ENCODE data around the gene WSCD1. TPM values are rescaled to one million over a fixed set of nuclear protein-coding genes. Genes with fewer than 3 reads are reported as not detected.
A peak's percentile ranks its signal among the peaks of the same experiment; 100 is the strongest.

WSCD1 gene
- total and polyA plus RNA-seq, 2 experiments from 2014 or later = 3.1 to 16.7 TPM

DNA sequence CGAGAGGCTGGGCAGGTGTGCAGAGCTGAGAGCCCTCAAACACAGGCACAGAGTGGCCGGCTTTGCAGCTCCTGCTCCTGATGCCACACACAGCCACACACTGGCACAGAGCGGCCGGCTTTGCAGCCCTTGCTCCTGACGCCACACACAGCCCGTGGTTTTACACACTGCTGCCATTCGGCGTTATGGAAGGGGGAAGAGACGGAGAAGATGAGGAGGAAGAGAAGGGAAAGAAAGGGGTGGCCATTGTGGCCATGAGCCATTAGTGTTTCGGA is 26.8 kb downstream of the WSCD1 start:
- H3K4me1 ChIP-seq (ENCODE audit: low read depth) = peaks cover 5% of the 10 kb centered on the region
- H3K4me3 ChIP-seq = no peak overlapping the region
- TF ChIP-seq, protein P1, sequence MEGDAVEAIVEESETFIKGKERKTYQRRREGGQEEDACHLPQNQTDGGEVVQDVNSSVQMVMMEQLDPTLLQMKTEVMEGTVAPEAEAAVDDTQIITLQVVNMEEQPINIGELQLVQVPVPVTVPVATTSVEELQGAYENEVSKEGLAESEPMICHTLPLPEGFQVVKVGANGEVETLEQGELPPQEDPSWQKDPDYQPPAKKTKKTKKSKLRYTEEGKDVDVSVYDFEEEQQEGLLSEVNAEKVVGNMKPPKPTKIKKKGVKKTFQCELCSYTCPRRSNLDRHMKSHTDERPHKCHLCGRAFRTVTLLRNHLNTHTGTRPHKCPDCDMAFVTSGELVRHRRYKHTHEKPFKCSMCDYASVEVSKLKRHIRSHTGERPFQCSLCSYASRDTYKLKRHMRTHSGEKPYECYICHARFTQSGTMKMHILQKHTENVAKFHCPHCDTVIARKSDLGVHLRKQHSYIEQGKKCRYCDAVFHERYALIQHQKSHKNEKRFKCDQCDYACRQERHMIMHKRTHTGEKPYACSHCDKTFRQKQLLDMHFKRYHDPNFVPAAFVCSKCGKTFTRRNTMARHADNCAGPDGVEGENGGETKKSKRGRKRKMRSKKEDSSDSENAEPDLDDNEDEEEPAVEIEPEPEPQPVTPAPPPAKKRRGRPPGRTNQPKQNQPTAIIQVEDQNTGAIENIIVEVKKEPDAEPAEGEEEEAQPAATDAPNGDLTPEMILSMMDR (IDR thresholded peaks at IDR 0.05; ENCODE audit: low read depth, low read length) = no peak
- H3K27me3 ChIP-seq = peaks cover 2% of the 10 kb centered on the region
- H3K9me3 ChIP-seq (ENCODE audit: low read depth) = no peaks in the 10 kb centered on the region
- no peaks in the 10 kb centered on the region for H3K36me3 ChIP-seq
- DNase-seq (ENCODE audit: low read depth in 1 of 2, low spot score in 1 of 2) = no peak
- H3K27ac ChIP-seq = no peak overlapping the region

DNA sequence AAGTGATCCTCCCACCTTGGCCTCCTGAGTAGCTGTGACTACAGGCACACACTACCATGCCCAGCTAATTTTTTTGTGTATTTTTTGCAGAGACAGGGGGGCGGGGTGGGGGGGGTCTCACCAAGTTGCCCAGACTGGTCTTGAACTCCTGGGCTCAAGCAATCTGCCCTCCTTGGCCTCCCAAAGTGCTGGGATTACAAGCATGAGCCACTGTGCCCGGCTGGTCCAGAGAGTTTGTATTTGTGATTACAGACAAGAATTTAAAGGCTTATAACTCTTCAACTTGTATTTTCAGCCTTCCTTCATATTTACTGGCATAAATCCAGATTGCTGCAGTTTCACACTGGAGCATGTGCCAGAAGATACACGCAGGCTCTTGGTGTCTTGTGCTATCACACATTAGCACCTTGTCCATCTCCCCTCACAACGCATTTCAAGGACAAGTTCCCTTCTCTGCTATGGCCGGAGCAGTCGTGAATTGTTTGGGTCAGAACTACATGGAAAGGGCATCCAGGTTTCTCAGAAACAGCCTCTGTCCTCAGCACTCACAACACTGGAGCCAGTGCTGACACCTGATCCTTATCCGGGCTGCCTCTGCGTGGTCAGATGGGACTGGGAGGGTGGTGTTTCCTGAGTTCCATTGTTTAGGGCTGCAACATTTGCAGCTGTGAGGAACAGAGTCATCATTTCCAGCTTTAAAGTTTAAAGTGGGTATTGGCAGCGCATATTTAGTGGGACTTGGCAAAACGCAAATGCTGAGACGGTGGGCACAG is 28.1 kb downstream of the WSCD1 start:
- Histone ChIP-seq H3K4me3 (no peak overlapping the region), H3K9me3 (ENCODE audit: low read depth) (no peaks in the 10 kb centered on the region), H3K27ac (no peak overlapping the region), H3K4me1 (ENCODE audit: low read depth) (peaks cover 5% of the 10 kb centered on the region), H3K27me3 (peaks cover 2% of the 10 kb centered on the region), H3K36me3 (no peaks in the 10 kb centered on the region)
- DNase-seq (ENCODE audit: low read depth in 1 of 2, low spot score in 1 of 2) = peak; percentile 9 to 32
- TF ChIP-seq, protein P1 (IDR thresholded peaks at IDR 0.05; ENCODE audit: low read depth, low read length) = no peak

DNA sequence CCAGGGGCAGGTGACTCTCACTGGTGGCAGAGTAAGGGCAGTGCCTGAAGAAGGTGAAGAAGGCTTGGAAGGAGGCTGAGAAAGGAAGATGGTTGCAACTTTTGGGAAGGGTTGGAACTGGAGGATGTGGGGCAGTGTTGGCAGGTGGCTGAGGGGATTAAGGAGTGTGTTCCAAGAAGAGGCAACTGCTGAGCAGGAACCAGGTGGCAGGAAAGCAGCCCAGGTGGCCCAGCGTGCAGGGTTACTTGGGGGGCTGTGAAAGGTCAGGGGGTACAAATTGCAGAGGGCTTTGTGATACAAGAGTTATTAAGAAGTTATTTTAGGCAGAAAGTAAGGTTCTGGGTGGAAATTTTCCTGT is 28.6 kb downstream of the WSCD1 start:
- no peaks in the 10 kb centered on the region for H3K36me3 ChIP-seq
- H3K4me1 ChIP-seq (ENCODE audit: low read depth) = peaks cover 5% of the 10 kb centered on the region

DNA sequence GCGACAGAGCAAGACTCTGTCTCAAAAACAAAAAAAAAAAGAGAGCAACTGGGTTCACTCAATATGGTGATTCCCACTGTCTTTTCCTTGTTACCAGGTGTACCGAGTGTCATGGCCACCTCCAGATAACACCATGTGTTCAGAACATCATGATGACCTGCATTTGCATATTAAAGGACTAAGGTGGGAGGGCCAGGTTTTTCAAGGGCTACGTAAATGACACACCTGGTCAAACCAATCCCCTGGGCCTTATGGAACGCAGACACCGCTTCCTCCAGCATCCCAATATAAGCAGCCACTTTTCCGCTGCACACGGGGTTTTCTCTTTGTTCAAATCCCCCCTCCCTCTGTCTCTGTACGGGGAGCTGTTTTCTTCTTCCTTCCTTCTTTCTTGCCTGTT is 29.3 kb downstream of the WSCD1 start:
- Histone ChIP-seq H3K27me3 (no peaks in the 10 kb centered on the region), H3K36me3 (no peaks in the 10 kb centered on the region), H3K27ac (no peak overlapping the region), H3K9me3 (ENCODE audit: low read depth) (no peaks in the 10 kb centered on the region), H3K4me1 (ENCODE audit: low read depth) (peaks cover 5% of the 10 kb centered on the region), H3K4me3 (no peak overlapping the region)
- no peak for DNase-seq (ENCODE audit: low read depth in 1 of 2, low spot score in 1 of 2)
- TF ChIP-seq, protein P1 (IDR thresholded peaks at IDR 0.05; ENCODE audit: low read depth, low read length) = no peak

More for the DNA sequence above, 28.6 kb downstream of the WSCD1 start:
- TF ChIP-seq, protein P1 (IDR thresholded peaks at IDR 0.05; ENCODE audit: low read depth, low read length) = no peak
- Histone ChIP-seq H3K27ac (no peak overlapping the region), H3K4me3 (no peak overlapping the region), H3K9me3 (ENCODE audit: low read depth) (no peaks in the 10 kb centered on the region), H3K27me3 (peaks cover under 1% of the 10 kb centered on the region)
- DNase-seq (ENCODE audit: low read depth in 1 of 2, low spot score in 1 of 2) = no peak

DNA sequence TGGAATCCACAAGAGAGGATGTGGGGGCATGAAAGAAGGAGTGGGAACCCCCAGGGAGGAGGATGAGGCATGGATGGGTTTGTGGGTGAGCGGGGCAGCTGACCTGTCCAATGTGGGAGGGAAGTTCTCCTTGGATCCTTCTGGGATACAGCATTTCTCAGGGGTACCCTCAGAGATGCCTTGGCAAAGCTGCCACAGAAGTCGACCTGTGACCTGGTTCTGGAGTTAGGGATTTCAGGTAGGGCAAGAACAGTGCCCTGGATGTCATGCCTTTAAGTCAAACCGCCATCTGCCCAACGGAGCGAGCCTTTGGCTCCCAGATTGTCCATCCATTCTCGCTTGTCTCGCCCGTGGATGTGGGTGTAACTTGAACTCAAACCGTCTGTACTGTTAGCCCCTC is 30.0 kb downstream of the WSCD1 start:
- Histone ChIP-seq H3K9me3 (ENCODE audit: low read depth) (no peaks in the 10 kb centered on the region), H3K27me3 (no peaks in the 10 kb centered on the region), H3K4me3 (no peak overlapping the region), H3K36me3 (no peaks in the 10 kb centered on the region), H3K27ac (no peak overlapping the region), H3K4me1 (ENCODE audit: low read depth) (peaks cover 5% of the 10 kb centered on the region)
- no peak for DNase-seq (ENCODE audit: low read depth in 1 of 2, low spot score in 1 of 2)
- TF ChIP-seq, protein P1 (IDR thresholded peaks at IDR 0.05; ENCODE audit: low read depth, low read length) = no peak

All from cardiac muscle cell (in vitro differentiated cells and primary cell).